Testis (tissue), 3 donors: Measurements from ENCODE around the gene SIK3. TPM values are rescaled to one million over a fixed set of nuclear protein-coding genes. Genes with fewer than 3 reads are reported as not detected.

Source experiments
- DNase-seq: peaks from one replicate; pipeline ENCODE4 v3.0.0-alpha.2; 2019
- H3K27ac ChIP-seq, 2 donors: fragments of 200-600 bp; sonication (generic); one replicate each; pipeline ENCODE4 v1.5.1; 2019
- H3K27me3 ChIP-seq: fragments of 200-600 bp; sonication (generic); one replicate; pipeline ENCODE4 v1.5.1; 2019
- H3K36me3 ChIP-seq: fragments of 200-600 bp; sonication (generic); one replicate; pipeline ENCODE4 v1.5.1; 2017; ENCODE audit warnings: low read depth; ENCODE audit errors: missing control alignments
- H3K4me1 ChIP-seq: fragments of 200-600 bp; sonication (generic); one replicate; pipeline ENCODE4 v1.5.1; 2019
- H3K4me3 ChIP-seq, 2 donors: fragments of 200-600 bp; sonication (generic); one replicate each; pipeline ENCODE4 v1.5.1; 2017 to 2019
- H3K9me3 ChIP-seq: fragments of 200-600 bp; sonication (generic); one replicate; pipeline ENCODE4 v1.5.1; 2017
- POLR2A ChIP-seq: fragments of 450-650 bp; IDR thresholded peaks from one replicate; pipeline ENCODE4 v1.6.1; 2017; ENCODE audit warnings: antibody characterized with exemption, mild to moderate bottlenecking, moderate library complexity
- WGBS, 2 donors: methylation state at CpG; one replicate each; pipeline ENCODE4 v1.1.5; 2018; 5-methylcytosine and 5-hydroxymethylcytosine counted together
- intact Hi-C: fragments of 100-400 bp; cut with DNase I; formaldehyde crosslinking; loops from one replicate; pipeline ENCODE4 v1.15.1; 2023; ENCODE audit warnings: low total_unique reads
- polyA plus RNA-seq: library from polyadenylated mRNA; stranded (reverse); fragments of 350-450 nt; fragmentation: Illumina TruSeq; extraction: RNeasy Lipid Tissue Mini Kit (QIAGEN cat#74804); gene quantifications from one replicate; pipeline ENCODE4 v1.2.3, GENCODE V29; 2014; ENCODE audit warnings: low read depth, low replicate concordance; ENCODE audit not compliant: insufficient read depth
- total RNA-seq, 2 donors: library from RNA; depleted of rRNA; stranded (reverse); fragments of >200 nt; gene quantifications; one replicate each; pipeline ENCODE4 v1.2.3, GENCODE V29; 2016
- TF ChIP-seq, protein P1 (sequence below), 3 experiments: fragments of 450-650 bp in 2 of 3; fragments of 200-600 bp in 1 of 3; sonication (generic) in 1 of 3; IDR thresholded peaks; one replicate each; pipeline ENCODE4 v1.5.1; 2016 to 2019; ENCODE audit warnings: antibody characterized with exemption in 3 of 3, mild to moderate bottlenecking in 2 of 3, moderate library complexity in 1 of 3

Gene SIK3
- total and polyA plus RNA-seq, 3 donors from 2014 or later, result 112 to 125 (median 123) TPM

DNA sequence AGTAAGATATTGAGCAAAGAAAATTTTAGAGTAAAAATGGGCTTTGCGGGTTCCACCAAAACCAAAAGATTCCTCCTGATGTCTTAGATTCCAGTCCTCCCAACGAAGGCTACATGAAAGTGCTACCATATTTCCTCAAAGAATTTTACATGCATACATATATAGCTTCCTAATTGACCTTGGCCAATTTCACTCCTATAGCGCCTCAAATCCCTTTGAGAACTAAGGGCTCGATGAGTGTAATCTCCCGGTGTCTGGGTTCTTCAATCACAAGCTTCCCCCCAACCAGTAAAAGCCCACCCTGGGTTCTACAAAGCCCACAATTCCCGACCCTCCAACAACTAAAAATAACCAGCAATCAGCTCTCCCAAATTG is 1.2 kb downstream of the SIK3 start:
- H3K9me3 ChIP-seq, result no peaks in the 10 kb centered on the region
- H3K4me1 ChIP-seq, result peaks cover 36% of the 10 kb centered on the region
- WGBS, 2 donors, result 34 to 45% methylated on average over 6 of the region's 6 CpGs
- TF ChIP-seq POLR2A, result no peak
- TF ChIP-seq, protein P1, sequence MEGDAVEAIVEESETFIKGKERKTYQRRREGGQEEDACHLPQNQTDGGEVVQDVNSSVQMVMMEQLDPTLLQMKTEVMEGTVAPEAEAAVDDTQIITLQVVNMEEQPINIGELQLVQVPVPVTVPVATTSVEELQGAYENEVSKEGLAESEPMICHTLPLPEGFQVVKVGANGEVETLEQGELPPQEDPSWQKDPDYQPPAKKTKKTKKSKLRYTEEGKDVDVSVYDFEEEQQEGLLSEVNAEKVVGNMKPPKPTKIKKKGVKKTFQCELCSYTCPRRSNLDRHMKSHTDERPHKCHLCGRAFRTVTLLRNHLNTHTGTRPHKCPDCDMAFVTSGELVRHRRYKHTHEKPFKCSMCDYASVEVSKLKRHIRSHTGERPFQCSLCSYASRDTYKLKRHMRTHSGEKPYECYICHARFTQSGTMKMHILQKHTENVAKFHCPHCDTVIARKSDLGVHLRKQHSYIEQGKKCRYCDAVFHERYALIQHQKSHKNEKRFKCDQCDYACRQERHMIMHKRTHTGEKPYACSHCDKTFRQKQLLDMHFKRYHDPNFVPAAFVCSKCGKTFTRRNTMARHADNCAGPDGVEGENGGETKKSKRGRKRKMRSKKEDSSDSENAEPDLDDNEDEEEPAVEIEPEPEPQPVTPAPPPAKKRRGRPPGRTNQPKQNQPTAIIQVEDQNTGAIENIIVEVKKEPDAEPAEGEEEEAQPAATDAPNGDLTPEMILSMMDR (IDR thresholded peaks at IDR 0.05), result no peak
- H3K27me3 ChIP-seq, result no peaks in the 10 kb centered on the region
- H3K27ac ChIP-seq, result peak overlapping the region; percentile 90 to 98
- intact Hi-C loops, result no loop called here
- DNase-seq, result no peak
- H3K36me3 ChIP-seq, result no peaks in the 10 kb centered on the region
- peak overlapping the region; percentile 73 to 99 for H3K4me3 ChIP-seq

DNA sequence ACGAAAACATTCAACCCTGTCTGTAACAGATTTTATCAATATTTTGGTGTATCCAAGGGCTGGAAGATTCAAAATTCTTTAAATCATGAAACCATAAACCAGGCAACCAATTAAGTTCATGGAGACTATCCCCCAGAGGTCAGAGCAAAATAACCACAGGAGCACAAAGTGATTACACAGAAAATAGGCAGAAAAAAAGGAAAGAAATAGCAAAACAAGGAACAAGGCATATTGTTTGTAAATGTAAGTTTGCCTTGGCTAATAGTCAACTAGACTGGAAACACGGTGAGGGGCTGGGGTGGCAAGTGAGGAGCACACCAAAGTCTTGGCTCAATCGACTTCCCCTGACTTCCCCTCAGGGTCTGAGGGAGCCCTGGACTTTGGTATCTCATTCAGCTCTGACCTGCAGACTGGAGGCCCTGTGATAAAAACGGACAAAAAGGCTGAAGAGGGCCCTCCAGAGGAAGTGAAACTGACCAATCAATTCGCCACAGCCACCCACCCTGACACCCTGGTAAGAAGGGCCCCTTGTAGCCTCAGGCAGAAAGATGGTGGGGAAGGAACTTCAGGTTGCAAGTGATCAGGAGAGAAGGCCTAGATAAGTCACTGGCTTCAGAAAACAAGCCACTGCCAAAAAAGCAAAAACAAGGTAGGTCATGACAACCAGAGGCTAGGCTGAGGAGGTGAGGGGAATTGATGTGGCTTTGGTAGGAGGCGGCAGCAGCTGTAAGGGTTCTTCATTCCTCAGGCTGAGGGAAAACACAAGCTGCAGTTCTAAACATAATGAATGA is 1.8 kb downstream of the SIK3 start:
- no peak for TF ChIP-seq POLR2A
- TF ChIP-seq, protein P1 (IDR thresholded peaks at IDR 0.05), result no peak
- intact Hi-C loops, result no loop called here
- Histone ChIP-seq H3K4me1 (peaks cover 36% of the 10 kb centered on the region), H3K27ac (peak overlapping the region; percentile 90 to 98), H3K4me3 (peak overlapping the region in 1 of 2 donors; percentile 73), H3K36me3 (no peaks in the 10 kb centered on the region), H3K27me3 (no peaks in the 10 kb centered on the region), H3K9me3 (no peaks in the 10 kb centered on the region)
- DNase-seq, result peak; percentile 59
- 33 to 38% methylated on average over 6 of the region's 6 CpGs for WGBS, 2 donors

DNA sequence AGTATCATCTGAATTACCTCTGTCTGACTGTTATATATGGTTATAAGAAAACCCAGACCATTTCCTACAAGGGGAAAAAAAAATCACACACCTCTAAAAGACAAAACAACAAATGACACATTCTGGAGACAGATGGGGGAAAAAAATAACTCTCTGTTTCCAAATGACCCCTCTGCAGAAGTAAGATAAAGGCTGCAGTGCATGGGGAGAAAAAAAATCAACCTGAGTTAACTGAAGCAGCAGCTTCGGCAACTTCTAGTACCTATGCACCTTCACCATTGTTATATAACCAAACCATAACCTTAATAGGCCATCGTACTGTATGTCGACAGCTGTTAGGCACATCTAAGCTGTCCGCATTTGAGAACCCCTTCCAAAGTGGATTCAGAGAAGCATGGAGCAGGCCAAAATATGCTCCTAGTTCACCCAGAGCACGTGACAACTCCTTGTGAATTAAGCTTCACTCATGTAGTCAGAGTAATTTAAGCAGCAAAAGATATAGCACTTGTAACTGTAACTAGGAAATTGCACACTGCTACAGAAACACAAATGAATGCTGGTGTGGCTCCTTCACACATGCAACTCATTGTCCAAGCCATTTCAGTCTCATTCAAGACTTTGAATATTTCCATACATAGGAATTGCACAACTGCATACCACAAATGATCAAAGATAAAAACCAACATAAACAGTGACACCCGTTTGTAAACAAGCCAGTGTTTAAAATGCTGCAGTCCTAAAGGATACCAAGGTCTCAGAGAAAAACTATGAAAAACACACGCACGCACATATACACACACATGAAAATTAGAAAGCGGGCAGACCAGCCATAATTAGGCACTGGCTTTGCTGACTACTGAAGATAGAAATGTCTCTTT is 2.7 kb downstream of the SIK3 start:
- Histone ChIP-seq H3K36me3 (no peaks in the 10 kb centered on the region), H3K4me1 (peaks cover 36% of the 10 kb centered on the region), H3K27ac (peak overlapping the region in 1 of 2 donors; percentile 98), H3K9me3 (no peaks in the 10 kb centered on the region), H3K4me3 (no peak overlapping the region), H3K27me3 (no peaks in the 10 kb centered on the region)
- no peak for DNase-seq
- intact Hi-C loops, result no loop called here
- TF ChIP-seq, protein P1 (IDR thresholded peaks at IDR 0.05), result no peak
- 55 to 60% methylated on average over 9 of the region's 9 CpGs for WGBS, 2 donors

DNA sequence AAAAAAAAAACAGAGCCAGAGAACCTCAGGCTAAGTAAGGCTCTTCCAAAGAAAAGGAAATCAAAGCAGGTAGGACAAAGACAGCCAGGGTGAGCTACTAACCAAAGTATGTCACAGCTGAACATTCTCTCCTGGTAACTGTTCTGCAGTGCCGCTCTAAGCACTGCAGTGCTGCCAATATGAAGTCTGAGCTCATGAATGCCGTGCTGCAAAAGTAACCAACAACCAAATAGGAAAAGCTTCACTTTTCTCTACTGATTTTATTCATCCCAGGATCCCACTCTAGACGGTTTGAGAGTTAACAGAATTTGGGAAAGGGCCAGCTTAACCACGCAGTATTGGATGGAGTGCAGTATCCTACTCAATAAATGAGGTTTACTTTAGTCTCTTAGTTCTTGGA is 3.5 kb downstream of the SIK3 start:
- no peak for TF ChIP-seq POLR2A
- TF ChIP-seq, protein P1 (IDR thresholded peaks at IDR 0.05), result no peak
- Histone ChIP-seq H3K27ac (no peak overlapping the region), H3K36me3 (no peaks in the 10 kb centered on the region), H3K4me3 (no peak overlapping the region), H3K27me3 (no peaks in the 10 kb centered on the region), H3K4me1 (peaks cover 36% of the 10 kb centered on the region), H3K9me3 (no peaks in the 10 kb centered on the region)
- intact Hi-C loops, result no loop called here
- 34 to 49% methylated on average over 4 of the region's 4 CpGs for WGBS, 2 donors
- DNase-seq, result no peak
